Daoy (cell line): ENCODE data around the gene SETD9. TPM values are rescaled to one million over a fixed set of nuclear protein-coding genes. Genes with fewer than 3 reads are reported as not detected.

Experiments used
- DNase-seq: peaks from one replicate; pipeline ENCODE4 v3.0.0-alpha.2; 2015; ENCODE audit warnings: low read depth
- total RNA-seq: library from RNA; depleted of rRNA; stranded (reverse); fragments of >200 nt; shearing (Covaris generic); gene quantifications from 2 replicates; pipeline ENCODE4 v1.2.3, GENCODE V29; 2014; rRNA removed

SETD9 gene
- 28.4 and 57.0 TPM in 2 replicates for total RNA-seq

- peak; percentile 99 for DNase-seq
Measured at GRCh38 chr5:56909294-56910209, at the start of gene SETD9. TSS of gene SETD9 (plus strand) at chr5:56909596. CDS start at chr5:56909646, 50 bp downstream.

GRCh38 chr5:56861893-56862485 is 47.4 kb upstream of the SETD9 start:
- DNase-seq, result no peak

GRCh38 chr5:56862909-56863308 is 46.5 kb upstream of the SETD9 start:
- DNase-seq, result no peak

GRCh38 chr5:56871777-56872176 is 37.6 kb upstream of the SETD9 start:
- no peak for DNase-seq

GRCh38 chr5:56873056-56873455 is 36.3 kb upstream of the SETD9 start:
- no peak for DNase-seq

GRCh38 chr5:56876327-56876726 is 33.1 kb upstream of the SETD9 start:
- no peak for DNase-seq

GRCh38 chr5:56881571-56881970 is 27.8 kb upstream of the SETD9 start:
- DNase-seq, result no peak

- DNase-seq, result no peak
Measured at GRCh38 chr5:56893251-56893951, 16.0 kb upstream of the SETD9 start.

GRCh38 chr5:56896763-56897162 is 12.6 kb upstream of the SETD9 start:
- no peak for DNase-seq

- no peak for DNase-seq
Measured at GRCh38 chr5:56898213-56898612, 11.2 kb upstream of the SETD9 start.

- peak; percentile 32 for DNase-seq
Measured at GRCh38 chr5:56900395-56900794, 9.0 kb upstream of the SETD9 start.

GRCh38 chr5:56900858-56901578 is 8.4 kb upstream of the SETD9 start:
- peak; percentile 35 for DNase-seq

- DNase-seq, result no peak
Measured at GRCh38 chr5:56908942-56909293, 478 bp upstream of the SETD9 start.

- DNase-seq, result peak; percentile 67
Measured at GRCh38 chr5:56910210-56910965, 992 bp downstream of the SETD9 start.

- DNase-seq, result no peak
Measured at GRCh38 chr5:56913766-56914165, 4.4 kb downstream of the SETD9 start.

- no peak for DNase-seq
Measured at GRCh38 chr5:56914678-56915077, 5.3 kb downstream of the SETD9 start.

- DNase-seq, result no peak
Measured at GRCh38 chr5:56917534-56917933, 8.1 kb downstream of the SETD9 start.

GRCh38 chr5:56918054-56918453 is 8.7 kb downstream of the SETD9 start:
- DNase-seq, result no peak

- no peak for DNase-seq
Measured at GRCh38 chr5:56919942-56920662, 10.7 kb downstream of the SETD9 start.

GRCh38 chr5:56922922-56923321 is 13.5 kb downstream of the SETD9 start:
- DNase-seq, result no peak
